Urinary bladder (tissue), 4 donors: ENCODE measurements around the gene STIP1. TPM values are rescaled to one million over a fixed set of nuclear protein-coding genes. Genes with fewer than 3 reads are reported as not detected.

Source experiments
- DNase-seq: peaks from one replicate; pipeline ENCODE4 v3.0.0-alpha.2; 2015; ENCODE audit errors: extremely low spot score
- H3K27ac ChIP-seq: one replicate; pipeline ENCODE4 v1.5.1; 2013; ENCODE audit warnings: low read depth, mild to moderate bottlenecking, moderate library complexity
- H3K36me3 ChIP-seq: one replicate; pipeline ENCODE4 v1.6.1; 2013; ENCODE audit warnings: mild to moderate bottlenecking, moderate library complexity; ENCODE audit not compliant: insufficient read depth
- H3K4me1 ChIP-seq: one replicate; pipeline ENCODE4 v1.6.1; 2013; ENCODE audit warnings: mild to moderate bottlenecking, moderate library complexity; ENCODE audit not compliant: insufficient read depth
- H3K4me3 ChIP-seq: one replicate; pipeline ENCODE4 v1.5.1; 2013; ENCODE audit warnings: low read depth, low read length
- WGBS: extraction: QIAGEN DNeasy Blood & Tissue Kit; methylation state at CpG from one replicate; pipeline ENCODE4 v1.1.7; 2013; 5-methylcytosine and 5-hydroxymethylcytosine counted together
- polyA plus RNA-seq: library from polyadenylated mRNA; stranded (reverse); fragments of 200-250 nt; gene quantifications from one replicate; pipeline ENCODE4 v1.2.3, GENCODE V29; 2013
- total RNA-seq: library from RNA; depleted of rRNA; stranded (reverse); fragments of >200 nt; gene quantifications from one replicate; pipeline ENCODE4 v1.2.3, GENCODE V29; 2014
- donor health status: healthy with polysubstance abuse.
- donor health status: healthy.

The STIP1 gene
- total RNA-seq (42.7 TPM), polyA plus RNA-seq (84.0 TPM)

GRCh38 chr11:64185693-64186491 is at the start of gene STIP1:
STIP1 (plus strand) TSS chr11:64186171; CDS start chr11:64186262, 91 bp downstream.
- H3K36me3 ChIP-seq, result no peaks in the 10 kb centered on the region
- WGBS, result under 1% methylated on average over 74 of the region's 74 CpGs
- peak within 1 kb of the TSS; percentile 48 for H3K4me3 ChIP-seq
- H3K27ac ChIP-seq, result peak within 1 kb of the TSS; percentile 85
- no peaks in the 10 kb centered on the region for H3K4me1 ChIP-seq
- peak; percentile 100 for DNase-seq

- Histone ChIP-seq H3K27ac (no peak overlapping the region), H3K4me3 (no peak overlapping the region), H3K4me1 (no peaks in the 10 kb centered on the region), H3K36me3 (no peaks in the 10 kb centered on the region)
- no peak for DNase-seq
- 76% methylated on average over 17 of the region's 17 CpGs for WGBS
Measured at GRCh38 chr11:64136765-64137441, 49.1 kb upstream of the STIP1 start.

GRCh38 chr11:64138398-64138797 is 47.6 kb upstream of the STIP1 start:
- H3K4me3 ChIP-seq, result no peak overlapping the region
- H3K27ac ChIP-seq, result no peak overlapping the region
- H3K4me1 ChIP-seq, result no peaks in the 10 kb centered on the region
- no peak for DNase-seq
- 84% methylated on average over 16 of the region's 16 CpGs for WGBS
- no peaks in the 10 kb centered on the region for H3K36me3 ChIP-seq

GRCh38 chr11:64139049-64139448 is 46.9 kb upstream of the STIP1 start:
- no peak for DNase-seq
- no peak overlapping the region for H3K4me3 ChIP-seq
- no peak overlapping the region for H3K27ac ChIP-seq
- H3K36me3 ChIP-seq, result no peaks in the 10 kb centered on the region
- 66% methylated on average over 15 of the region's 15 CpGs for WGBS
- H3K4me1 ChIP-seq, result no peaks in the 10 kb centered on the region

- Histone ChIP-seq H3K4me3 (no peak overlapping the region), H3K36me3 (no peaks in the 10 kb centered on the region), H3K27ac (no peak overlapping the region), H3K4me1 (no peaks in the 10 kb centered on the region)
- no peak for DNase-seq
- 97% methylated on average over 8 of the region's 8 CpGs for WGBS
Measured at GRCh38 chr11:64140082-64140481, 45.9 kb upstream of the STIP1 start.

DNA sequence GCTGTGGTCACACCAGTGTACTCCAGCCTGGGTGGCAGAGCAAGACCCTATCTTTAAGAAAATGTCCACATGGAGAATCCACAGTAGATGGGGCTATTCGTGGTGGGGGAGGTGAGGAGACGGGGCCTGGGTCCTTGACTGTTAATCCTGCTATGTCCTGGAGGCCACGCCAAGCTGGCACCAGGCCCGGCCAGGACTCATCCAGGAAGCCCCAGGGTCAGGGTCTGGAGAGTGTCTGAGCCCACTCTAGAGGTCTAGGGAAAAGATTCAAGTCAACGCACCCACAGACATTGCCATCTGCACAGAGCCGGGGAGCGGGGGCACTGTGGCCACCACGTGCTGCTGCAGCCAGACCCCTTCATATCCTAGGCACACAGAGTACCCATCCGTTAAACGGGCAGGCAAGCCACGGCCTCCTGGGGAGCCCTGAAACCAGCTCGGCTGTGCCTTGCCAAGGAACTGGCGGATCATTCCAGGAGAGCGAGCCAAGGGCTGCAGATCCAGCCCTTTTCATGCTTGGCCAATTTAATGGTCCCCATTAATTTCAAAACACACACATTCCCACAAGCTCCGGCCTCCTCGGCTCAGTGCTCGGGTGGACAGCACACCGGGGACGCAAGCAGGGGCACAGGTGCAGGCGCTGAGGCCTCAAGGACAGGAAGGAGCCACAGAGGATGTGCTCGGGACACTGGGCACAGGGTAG is 44.7 kb upstream of the STIP1 start:
- DNase-seq, result no peak
- Histone ChIP-seq H3K27ac (no peak overlapping the region), H3K36me3 (no peaks in the 10 kb centered on the region), H3K4me3 (no peak overlapping the region), H3K4me1 (no peaks in the 10 kb centered on the region)
- 69% methylated on average over 21 of the region's 21 CpGs for WGBS

GRCh38 chr11:64144587-64145472 is 41.1 kb upstream of the STIP1 start:
- H3K36me3 ChIP-seq, result no peaks in the 10 kb centered on the region
- no peak for DNase-seq
- H3K4me3 ChIP-seq, result no peak overlapping the region
- H3K27ac ChIP-seq, result no peak overlapping the region
- H3K4me1 ChIP-seq, result no peaks in the 10 kb centered on the region
- 90% methylated on average over 41 of the region's 41 CpGs for WGBS

GRCh38 chr11:64146036-64146955 is 39.7 kb upstream of the STIP1 start:
- DNase-seq, result no peak
- Histone ChIP-seq H3K27ac (no peak overlapping the region), H3K4me1 (no peaks in the 10 kb centered on the region), H3K36me3 (no peaks in the 10 kb centered on the region), H3K4me3 (no peak overlapping the region)
- WGBS, result 83% methylated on average over 22 of the region's 22 CpGs

DNA sequence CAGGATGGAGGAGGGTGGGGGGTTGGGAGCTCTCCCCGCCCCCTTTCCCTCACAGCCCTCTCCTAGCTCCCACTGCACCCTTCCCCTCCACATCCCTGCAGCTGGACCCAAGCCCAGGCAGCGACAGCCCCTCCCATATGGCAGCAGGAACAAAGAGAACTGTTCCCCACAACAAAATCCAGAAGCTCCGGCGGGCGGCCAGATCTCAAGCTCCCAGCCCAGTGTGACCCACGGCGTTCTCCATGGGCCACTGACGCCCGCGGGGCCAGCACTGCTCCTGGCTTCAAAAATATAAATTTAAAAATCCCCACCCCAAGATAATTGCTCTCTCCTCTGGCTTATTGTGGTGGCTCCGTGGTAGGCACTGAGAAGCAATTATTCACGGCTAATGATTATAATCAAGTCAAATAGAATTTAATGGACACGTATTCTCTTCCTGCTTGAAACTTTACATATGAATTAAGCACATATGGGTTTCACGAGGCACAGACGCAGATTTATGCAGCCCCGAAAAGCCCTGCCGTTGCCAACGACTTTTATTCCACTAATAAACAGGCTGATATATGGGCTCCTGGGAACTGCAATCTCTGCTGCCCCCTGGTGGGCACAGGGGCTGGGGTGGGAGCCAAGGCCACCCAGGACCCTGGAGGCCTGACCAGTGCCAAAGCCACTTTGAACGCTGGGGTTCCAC is 37.6 kb upstream of the STIP1 start:
- no peaks in the 10 kb centered on the region for H3K4me1 ChIP-seq
- 9% methylated on average over 19 of the region's 19 CpGs for WGBS
- no peaks in the 10 kb centered on the region for H3K36me3 ChIP-seq
- peak; percentile 79 for DNase-seq
- H3K27ac ChIP-seq, result no peak overlapping the region
- no peak overlapping the region for H3K4me3 ChIP-seq

- WGBS, result 74% methylated on average over 25 of the region's 25 CpGs
- DNase-seq, result no peak
- Histone ChIP-seq H3K4me3 (no peak overlapping the region), H3K4me1 (no peaks in the 10 kb centered on the region), H3K27ac (no peak overlapping the region), H3K36me3 (no peaks in the 10 kb centered on the region)
Measured at GRCh38 chr11:64148917-64149617, 36.9 kb upstream of the STIP1 start.

DNA sequence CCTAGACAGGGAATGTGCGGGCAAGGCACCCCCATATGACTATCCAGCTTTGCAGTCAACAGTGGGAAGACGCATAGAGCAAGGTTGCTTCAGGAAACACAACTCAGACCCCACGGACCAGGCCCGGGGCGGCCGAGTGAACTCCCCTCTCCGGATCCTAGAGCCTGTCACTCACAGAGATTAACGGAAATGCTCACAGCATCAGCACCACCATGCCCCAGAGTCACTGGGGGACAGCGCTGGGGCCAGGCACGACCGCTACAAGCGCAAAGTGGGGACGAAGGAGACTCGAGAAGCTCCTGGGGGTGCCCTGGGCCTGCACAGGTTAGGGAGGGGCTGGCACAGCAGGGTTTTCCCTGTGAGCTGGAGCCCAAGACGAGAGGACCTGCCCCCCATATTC is 35.9 kb upstream of the STIP1 start:
- Histone ChIP-seq H3K27ac (no peak overlapping the region), H3K4me3 (no peak overlapping the region), H3K4me1 (no peaks in the 10 kb centered on the region), H3K36me3 (no peaks in the 10 kb centered on the region)
- 92% methylated on average over 15 of the region's 15 CpGs for WGBS
- no peak for DNase-seq
